HTERT RPE-1 (cell line): ENCODE results near the gene NOXRED1.

ENCODE experiments used
- in situ Hi-C: fragments of 300-500 bp; cut with MboI; formaldehyde crosslinking; loops from 4 replicates; pipeline ENCODE4 v1.14.3; 2020; ENCODE audit warnings: low sequenced_read_pairs

The NOXRED1 gene

GRCh38 chr14:77344377-77344996 is 78.8 kb downstream of the NOXRED1 start:
- in situ Hi-C loops, result no loop called here
